ENCODE measurements around the gene TFIP11.

Gene TFIP11

DNA sequence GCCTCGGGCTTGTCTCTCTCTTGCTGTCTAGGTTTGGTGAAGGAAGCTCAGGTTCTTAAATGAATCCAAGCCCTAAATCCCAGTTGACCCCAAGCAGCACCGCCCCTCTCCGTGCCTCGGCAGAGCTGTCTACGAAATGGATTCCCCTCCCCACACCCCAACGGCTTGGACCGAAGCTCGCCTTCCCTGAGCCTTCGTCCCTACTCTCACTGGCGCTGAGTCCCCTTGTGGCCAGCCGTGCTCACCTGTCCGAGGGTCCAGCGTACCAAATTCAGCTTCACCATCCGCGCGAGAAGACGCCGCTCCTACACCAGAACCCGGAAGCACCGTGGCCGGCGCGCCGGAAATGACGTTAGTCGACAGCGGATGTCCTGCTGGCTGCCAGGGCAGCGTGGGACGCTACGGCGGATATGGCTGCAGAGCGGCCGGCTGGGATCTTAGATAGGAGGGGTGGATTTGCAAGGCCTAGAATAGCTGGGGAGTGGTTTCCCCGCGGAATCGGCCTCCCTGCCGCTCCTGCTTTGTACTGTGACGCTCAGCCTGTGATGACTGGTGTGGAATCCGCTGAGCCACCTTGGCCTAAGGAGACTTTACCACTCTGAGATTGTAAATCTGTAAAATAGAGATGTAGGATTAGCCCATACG lies at the start of gene TFIP11:
TFIP11 (minus strand) TSS at position 325 of the 645 bp plus-strand sequence. CDS start 2,201 bp downstream, outside the sequence.
- DNase-seq (ENCODE audit: low read depth in 3 of 3), result peak; percentile 81 to 85 (median 82)

DNA sequence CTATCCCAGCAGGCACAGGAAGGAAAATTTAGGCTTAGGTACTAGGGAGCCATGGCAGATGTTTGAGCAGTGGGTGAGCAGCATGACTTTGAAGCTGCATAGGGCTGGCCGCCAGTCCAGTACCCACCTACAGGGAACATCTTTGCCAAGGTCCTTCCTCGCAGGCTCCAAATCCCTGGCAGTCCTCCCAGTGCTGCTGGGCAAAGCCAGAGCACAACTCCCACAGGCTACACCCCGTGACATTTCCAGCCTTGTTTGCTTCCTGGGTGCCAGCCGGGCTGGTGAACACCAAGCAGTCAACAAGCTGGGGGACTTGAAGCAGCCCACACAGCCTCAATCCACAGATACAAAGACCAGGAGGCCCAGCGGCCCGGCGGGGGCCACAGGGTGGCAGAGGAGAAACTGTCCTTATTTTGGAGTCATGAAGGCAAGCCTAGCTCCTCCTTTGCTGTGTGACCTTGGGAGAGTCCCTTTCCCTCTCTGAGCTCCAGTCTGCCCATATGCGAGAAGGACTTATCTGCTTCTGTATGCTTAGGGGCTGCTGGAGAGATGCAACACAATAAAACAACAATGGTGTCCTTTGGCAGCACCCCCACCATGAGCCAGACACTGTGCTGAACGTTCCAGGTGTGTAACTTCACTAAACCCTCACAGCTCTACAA lies 49.6 kb upstream of the TFIP11 start:
- DNase-seq (ENCODE audit: low read depth in 3 of 3), result no peak

DNA sequence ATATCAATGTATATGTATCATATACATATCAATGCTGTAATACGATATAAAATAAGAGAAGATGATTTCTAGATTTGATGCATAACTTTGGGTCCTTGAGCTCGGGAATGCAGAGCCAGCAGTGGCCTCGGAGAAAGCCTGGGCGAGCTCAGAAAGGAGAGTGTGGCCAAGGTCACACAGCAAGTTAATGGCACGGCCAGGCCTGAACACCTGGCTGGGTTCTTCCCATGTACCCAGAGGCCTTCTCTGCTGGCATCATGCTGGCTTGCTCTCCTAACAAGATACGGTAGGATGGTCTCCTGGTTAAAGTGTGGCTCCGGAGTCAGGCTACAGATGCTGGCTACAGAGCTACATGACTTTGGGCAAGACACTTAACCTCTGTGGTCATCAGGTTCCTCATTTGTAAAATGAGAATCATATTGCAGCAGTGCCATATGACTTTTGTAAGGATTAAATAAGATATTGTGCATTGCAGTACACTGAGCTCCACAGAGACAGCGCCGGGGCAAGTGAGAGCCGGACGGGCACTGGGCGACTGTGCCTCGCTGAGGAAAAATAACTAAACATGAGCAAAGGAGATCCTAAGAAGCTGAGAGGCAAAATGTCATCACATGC lies 47.8 kb upstream of the TFIP11 start:
- no peak for DNase-seq (ENCODE audit: low read depth in 3 of 3)

DNA sequence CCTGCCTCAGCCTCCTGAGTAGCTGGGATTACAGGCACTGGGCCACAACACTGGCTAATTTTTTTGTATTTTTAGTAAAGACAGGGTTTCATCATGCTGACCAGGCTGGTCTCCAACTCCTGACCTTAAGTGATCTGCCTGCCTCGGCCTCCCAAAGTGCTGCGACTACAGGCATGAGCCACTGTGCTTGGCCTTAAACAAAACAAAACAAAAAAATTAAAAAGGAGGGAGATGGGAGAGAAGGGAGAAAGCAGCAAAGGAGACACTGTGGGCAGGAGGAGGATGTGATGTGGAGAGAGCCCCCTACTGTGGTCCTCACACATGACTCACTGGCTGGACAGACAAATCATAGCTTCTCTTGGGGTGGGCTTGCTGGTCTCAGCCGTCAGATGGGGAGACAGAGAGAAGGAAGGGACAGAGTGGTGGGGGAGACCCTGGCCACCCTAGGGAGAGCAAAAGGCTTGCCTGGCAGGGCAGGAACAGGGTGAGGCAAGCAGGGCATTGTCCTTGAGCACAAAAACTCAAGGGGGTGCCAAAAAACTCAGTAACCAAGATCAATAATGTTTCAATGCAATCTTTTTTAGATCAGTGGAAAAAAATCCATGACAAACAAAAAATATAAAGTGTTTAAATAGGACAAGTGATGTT lies 46.1 kb upstream of the TFIP11 start:
- no peak for DNase-seq (ENCODE audit: low read depth in 3 of 3)

DNA sequence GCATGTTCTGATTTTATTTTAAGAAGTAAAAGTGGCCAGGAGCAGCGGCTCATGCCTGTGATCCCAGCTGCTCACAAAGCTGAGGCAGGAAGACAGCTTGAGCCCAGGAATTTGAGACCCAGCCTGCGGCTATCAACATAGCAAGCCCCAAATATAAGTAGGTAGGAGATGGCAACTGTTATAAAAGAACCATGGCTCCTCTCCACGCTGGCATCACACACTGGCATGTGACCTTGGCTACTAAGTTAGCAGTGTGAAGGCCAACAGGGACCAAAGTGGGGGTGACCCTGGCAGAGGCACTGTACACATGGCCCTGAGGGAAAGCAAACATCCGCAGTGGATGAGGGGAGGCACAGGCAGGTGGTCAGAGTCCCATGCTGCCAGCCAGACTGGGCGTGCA lies 44.6 kb upstream of the TFIP11 start:
- no peak for DNase-seq (ENCODE audit: low read depth in 3 of 3)

DNA sequence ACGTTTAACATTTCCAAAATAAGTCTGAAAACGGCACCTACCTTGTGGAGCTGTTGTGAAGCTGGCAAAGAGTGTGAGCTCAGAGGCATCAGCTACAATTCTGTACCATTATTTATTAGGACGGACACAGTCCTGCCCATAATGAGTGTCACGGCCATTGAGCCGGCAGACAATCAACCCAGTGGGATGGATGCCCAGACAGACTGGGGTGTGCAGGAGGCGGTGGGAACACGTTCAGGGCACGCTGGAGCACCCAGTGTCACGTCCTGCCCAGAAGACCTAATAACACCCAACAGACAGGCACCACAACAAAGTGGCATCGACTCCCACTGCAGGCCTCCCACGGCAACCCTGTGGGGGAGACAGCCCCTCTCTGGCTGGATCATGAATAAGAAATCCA lies 43.2 kb upstream of the TFIP11 start:
- no peak for DNase-seq (ENCODE audit: low read depth in 3 of 3)

DNA sequence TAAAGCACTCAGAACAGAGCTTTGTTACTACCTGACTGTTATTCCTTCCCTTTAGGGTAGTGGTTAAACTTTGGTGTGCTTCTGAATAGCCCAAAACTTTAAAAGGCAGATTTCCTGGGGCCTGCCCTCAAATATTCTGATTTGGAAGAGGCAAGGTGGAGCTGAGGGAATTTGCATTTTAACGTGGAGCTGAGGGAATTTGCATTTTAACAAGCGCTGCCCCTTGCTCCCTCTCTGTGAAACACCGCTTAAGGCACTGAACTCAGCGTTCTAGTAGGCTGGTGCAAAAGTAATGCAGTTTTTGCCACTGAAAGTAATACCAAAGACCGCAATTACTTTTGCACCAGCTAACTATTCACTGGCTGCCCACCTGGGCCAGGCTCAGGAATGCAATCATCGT lies 42.7 kb upstream of the TFIP11 start:
- no peak for DNase-seq (ENCODE audit: low read depth in 3 of 3)

DNA sequence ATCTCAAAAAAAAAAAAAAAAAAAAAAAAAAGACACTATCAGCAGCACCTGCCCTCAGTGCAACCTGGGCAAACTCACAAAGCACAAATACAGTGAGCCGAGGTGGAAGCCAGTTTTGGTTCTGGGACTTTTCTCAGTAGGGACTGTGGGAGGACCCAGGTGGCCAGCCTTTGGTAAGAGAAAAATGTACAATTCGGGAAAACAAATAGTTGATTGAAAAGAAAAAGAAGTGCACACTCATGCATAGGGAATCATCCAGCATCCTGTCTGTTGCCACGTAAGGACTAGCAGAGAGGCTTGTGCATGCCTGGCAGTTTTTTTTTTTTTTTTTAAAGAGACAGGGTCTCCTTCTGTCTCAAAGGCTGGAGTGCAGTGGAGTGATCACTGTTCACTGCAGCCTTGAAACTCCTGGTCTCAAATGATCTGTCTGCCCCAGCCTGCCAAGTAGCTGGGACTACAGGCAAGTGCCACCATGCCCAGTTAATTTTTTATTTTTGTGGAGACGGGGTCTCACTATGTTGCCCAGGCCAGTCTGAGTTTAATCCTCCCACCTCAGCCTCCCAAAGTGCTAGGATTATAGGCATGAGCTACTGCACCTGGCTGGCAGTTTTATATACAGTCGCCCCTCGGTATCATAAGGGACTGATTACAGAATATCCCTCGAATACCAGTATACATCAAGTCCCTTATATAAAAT lies 40.9 kb upstream of the TFIP11 start:
- DNase-seq (ENCODE audit: low read depth in 3 of 3), result no peak

DNA sequence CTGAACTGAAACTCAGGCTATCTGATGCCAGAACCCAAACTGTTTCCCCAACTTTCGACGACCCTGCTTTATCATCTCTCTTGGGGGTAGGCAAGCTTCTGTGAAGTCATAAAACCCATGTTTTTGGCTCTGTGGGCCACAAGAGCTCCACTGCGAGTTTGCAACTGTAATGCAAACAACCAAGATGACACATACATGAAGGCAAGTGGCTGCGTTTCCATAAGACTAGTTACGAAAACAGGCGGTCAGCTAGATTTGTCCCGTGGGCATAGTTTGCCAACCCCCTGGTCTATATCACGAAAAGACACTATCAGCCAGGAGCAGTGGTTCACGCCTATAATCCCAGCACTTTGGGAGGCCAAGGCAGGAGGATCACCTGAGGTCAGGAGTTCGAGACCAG lies 40.2 kb upstream of the TFIP11 start:
- no peak for DNase-seq (ENCODE audit: low read depth in 3 of 3)

DNA sequence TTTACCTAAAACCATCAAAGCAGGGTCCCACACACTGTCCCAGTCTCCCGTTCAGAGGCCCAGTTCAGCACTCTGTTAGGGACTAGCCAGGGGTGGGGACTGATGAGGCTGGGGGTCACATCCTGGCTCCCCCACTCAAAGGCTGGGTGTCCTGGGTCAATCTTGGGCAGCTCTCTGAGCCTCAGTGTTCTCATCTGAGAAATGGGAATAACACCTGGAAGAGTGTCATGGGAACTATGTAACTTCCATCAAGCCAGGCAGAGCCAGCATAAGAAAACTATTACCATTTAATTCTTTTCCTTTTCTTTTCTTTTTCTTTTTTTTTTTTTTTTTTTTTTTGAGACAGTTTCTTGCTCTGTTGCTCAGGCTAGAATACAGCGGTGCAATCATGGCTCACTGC lies 39.3 kb upstream of the TFIP11 start:
- no peak for DNase-seq (ENCODE audit: low read depth in 3 of 3)

DNA sequence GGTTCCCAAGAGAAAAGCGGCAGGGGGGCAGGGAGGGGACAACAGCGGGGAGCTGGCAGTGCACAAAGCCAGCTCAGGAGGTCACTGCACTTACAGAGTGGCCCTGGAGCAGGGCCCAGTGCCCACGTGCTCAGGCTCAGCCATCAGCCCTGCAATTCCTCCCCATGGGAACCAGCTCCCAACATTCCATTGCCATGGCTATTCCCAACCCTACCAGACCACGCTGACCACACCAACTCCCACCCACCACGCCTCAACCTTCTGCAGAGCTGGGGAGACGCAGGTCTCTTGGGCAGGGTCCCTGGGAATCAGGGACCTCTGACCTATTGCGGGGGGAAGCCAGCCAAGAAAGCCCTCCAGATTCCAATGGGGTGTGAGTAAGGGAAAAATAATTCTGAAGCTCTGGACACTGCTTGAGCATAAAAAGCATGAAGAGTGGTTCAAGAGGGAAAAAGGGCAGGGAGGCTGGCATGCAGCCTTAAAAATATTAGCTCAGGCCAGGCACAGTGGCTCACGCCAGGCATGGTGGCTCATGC lies 38.3 kb upstream of the TFIP11 start:
- DNase-seq (ENCODE audit: low read depth in 3 of 3), result no peak

DNA sequence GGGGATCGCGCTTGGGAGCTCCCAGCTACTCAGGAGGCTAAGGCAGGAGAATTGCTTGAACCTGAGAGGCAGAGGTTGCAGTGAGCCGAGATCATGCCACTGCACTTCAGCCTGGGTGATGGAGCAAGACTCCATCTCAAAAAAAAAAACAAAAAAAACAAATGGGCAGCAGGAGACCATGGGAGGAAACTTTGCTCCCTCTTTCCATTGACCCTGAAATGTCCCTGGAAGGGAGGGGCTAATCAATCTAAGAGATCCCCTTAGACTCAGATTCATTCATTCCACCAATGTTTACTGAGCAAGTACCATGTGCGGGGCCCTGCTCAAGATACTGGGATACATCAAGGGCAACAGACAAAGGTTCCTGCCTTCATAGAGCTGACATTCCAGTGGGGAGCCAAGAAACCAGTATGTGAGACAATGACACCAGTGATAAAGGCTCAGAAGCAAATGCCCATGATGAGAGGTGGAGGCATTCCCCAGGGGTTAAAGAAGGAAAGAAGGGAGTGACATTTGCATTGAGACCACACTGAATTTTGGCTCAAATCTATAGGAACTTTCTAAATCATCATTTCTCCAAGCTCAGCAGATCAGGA lies 37.7 kb upstream of the TFIP11 start:
- no peak for DNase-seq (ENCODE audit: low read depth in 3 of 3)

DNA sequence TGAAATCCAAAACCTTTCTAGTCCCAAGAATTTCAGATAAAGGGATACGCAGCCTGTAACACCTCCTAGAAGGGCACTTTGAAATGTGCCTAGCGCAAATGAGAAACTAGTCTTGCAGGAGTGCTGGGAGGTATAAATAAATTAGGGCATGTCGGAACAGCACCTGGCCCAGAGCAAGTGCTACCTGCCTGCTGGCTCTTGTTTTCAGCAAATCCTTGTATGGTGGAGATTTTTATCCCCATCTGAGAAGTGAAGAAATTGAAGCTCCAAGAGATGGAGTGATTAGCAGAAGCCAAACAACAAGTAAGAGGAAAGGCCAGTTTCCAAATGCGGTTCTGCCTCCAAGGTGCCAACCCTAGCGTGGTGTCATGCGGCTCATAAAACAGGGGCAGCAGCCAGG lies 36.7 kb upstream of the TFIP11 start:
- no peak for DNase-seq (ENCODE audit: low read depth in 3 of 3)

DNA sequence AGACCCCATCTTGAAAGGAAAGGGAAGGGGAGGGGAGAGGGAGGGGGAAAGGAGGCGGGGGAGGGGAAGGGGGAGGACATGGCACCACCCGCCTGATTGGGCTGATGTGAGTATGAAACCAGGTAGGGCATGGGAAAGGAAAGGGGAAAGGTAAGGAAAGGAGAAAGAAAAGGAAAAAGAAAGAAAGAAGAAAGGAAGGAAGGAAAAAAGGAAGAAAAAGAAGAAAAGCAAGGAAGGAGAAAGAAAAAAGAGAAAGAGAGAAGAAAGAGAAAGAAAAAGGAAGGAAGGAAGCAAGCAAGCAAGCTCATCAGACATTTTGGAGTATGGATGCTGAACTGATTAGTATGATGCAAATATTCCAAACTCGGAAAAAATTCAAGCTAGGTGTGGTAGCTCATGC lies 36.0 kb upstream of the TFIP11 start:
- DNase-seq (ENCODE audit: low read depth in 3 of 3), result no peak

DNA sequence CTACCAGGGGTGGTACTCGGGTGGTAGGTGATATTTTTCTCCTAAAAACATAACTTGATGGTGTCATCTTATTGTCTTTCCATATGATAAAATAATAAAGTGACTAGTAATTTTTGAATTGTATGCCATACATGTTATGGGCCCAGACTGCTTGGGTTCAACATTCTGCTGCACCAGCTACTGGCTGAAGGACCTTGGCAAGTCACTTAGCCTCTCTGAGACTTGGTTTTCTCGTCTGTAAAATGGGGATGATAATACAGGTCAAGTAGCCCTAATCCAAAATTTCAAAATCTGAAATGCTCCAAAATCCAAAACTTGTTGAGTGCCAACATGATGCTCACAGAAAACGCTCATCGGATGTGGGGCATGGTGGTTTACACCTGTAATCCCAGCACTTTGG lies 35.6 kb upstream of the TFIP11 start:
- DNase-seq (ENCODE audit: low read depth in 3 of 3), result no peak

DNA sequence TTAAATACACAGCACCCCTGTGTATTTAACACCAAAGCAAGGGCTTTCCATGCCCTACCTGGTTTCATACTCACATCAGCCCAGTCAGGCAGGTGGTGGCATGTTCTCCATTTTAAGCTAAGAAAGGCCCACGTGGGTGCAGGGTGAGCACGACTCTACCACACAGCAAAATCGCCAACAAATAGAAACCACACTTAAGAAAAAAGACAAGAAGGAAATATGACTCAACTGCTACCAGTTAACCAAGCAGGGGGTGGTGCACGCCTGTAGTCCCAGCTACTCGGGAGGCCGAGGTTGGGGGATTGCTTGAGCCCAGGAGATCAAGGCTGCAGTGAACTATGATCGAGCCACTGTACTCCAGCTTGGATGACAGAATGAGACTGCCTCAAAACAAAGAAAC lies 35.2 kb upstream of the TFIP11 start:
- no peak for DNase-seq (ENCODE audit: low read depth in 3 of 3)

DNA sequence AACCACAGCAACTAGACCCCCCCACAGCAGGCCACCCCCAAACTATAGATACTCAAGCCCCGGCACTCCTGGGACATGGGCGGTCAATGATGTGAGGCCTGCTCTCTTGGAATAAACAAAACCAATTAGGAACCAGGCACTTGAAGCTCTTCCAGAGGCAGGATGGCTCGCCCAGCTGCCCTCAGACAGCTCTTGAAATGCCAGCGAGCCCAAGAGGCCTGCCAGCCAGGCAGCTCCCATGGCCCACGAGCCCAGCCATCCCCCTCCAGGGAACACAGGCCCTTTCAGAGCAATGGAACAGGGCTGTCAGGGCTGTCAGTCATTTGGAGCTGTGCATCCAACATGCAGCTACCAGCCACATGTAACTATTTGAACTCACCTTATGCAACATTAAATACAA lies 34.0 kb upstream of the TFIP11 start:
- no peak for DNase-seq (ENCODE audit: low read depth in 3 of 3)

DNA sequence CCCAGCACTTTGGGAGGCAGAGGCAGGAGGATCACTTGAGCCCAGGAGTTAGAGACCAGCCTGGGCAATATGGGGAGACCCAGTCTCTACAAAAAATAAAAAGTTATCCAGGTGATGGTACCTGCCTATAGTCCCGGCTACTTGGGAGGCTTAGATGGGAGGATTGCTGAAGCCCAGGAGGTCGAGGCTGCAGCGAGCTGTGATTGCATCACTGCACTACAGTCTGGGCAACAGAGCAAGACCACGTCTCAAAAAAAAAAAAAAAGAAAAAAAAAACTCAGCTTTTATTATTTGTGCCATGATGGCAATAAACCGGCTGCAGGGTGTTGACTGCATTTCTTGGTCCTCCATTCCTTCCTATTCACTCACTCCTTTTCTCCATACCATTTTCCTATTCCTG lies 33.6 kb upstream of the TFIP11 start:
- DNase-seq (ENCODE audit: low read depth in 3 of 3), result no peak

DNA sequence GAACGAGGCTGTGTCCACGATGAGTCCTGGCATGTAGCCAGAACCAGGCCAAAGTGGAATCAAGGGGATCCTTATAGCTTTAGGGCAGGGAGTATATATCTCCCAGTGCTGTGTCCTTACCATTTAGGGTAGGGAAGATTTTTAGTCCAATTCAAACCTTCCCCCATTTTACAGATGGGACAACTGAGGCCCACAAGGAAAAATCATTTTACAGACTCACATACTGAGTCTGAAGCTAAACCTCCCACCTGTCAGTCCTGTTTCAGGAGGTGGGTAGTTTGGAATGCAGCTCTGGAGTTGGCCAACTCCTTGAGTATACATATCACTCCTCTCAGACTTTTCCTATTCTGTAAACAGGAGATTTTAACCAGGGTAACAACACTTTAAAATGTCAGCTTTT lies 33.1 kb upstream of the TFIP11 start:
- DNase-seq (ENCODE audit: low read depth in 3 of 3), result no peak

DNA sequence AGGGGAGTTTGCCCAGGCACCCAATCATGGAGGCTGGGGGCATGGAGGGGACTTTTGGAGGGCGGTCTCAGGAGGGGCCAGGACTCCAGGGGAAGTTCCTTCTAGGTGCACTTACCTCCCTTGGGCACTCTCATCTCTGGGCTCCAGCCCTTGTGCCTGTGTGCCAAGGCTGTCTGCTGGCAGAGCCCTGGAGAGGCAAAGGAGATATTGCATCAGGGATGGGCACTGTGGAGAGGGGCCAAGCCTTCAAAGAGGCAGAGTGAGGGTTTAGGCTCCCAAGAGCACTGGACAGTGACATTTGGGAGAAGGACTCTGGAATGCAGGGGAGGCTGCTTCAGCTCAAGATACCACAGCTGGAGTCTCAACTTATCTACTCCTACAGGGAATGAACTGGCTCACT lies 32.2 kb upstream of the TFIP11 start:
- DNase-seq (ENCODE audit: low read depth in 3 of 3), result no peak

DNA sequence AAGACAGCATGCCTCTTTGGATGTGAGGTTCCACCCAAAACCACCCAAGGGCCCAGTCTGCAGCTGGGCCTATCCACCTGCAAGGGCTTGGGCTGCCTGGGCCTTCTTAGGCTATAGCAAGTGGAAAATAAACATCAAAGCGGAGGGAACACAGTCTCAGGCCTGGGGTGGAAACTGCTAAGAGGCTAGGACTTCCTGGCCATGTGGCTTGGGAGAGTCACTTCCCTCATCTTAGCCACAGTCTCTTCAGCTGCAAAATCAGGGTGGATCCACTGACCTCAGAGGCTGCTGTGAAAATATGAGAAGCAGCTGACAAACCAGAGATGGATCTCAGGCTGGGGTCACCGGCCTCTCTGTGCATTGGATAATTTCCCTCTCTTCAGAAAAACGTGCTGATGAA lies 30.6 kb upstream of the TFIP11 start:
- DNase-seq (ENCODE audit: low read depth in 3 of 3), result no peak

All from stimulated activated CD4-positive, alpha-beta T cell treated with anti-CD3 and anti-CD28 coated beads, TNF-alpha, amount 100 ng/mL, for 4 hours (primary cell).